Fibroblast of skin of back (primary cell): ENCODE measurements around the gene TMEFF2.
"Not testable (repeated sequence)": the region's sequence is repeated elsewhere in the genome, so short reads cannot be mapped to it uniquely, and the experiment has no call there.

Source experiments
- DNase-seq: peaks from one replicate; pipeline ENCODE4 v3.0.0-alpha.2; 2013

TMEFF2 gene

DNA sequence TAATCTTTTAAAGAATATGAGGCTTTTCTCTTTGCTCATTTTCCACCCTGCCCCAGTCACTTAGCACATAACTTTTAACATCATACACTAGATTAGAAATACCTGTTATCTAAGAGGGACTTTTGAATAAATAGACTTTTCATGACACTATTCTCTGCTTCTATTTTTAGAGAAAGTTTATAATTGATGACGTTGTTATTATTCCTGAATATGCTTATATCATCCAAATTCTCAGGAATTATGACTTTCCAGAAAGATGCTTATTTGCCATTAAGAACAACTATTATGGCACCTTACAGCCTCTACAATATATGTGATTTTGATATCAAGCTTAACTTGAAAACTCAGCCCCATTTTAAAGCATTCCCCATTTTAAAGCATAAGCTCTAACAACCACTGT lies 11.4 kb downstream of the TMEFF2 start:
- no peak for DNase-seq

DNA sequence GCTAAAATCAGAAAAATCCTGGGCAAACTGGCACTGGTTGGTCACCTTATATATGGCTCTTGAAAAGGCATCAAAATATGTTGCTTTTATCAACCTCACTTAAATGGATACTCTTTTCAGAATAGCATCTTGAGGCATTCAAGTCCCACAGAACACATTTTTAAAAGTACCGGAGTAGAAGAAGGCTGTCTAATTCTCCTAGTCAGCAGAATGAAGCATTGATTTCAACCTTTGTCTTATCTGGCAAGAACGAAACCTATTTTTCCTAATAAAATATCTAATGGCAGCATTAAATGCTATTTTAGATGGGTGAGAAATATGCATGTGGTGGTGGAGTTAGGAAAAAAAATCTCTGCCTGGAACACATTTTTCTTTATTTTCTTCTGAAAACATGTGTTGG lies 27.8 kb downstream of the TMEFF2 start:
- DNase-seq: no peak

DNA sequence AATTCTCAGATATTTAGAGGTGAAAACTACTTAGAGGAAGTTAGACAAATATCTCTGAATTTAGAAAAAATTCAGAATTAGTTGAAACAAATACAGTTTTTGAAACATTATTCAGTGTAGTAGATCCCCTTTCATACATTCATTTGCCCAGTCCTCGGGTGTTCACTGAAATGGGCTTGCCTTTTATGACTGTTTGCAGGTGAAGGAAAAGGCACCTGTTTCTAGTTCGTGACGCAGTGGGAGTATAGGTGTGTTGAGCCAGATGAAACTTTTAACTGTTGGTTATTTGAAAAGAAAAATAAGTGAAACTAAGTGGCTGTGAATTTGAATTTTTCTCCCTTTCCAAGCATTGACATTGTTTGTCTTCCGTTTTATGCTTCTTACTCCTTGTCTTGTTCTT lies 28.9 kb downstream of the TMEFF2 start:
- DNase-seq: no peak

- DNase-seq: peak; percentile 70
These were observed 32.2 kb downstream of the TMEFF2 start for GRCh38 chr2:192162392-192163042.

DNA sequence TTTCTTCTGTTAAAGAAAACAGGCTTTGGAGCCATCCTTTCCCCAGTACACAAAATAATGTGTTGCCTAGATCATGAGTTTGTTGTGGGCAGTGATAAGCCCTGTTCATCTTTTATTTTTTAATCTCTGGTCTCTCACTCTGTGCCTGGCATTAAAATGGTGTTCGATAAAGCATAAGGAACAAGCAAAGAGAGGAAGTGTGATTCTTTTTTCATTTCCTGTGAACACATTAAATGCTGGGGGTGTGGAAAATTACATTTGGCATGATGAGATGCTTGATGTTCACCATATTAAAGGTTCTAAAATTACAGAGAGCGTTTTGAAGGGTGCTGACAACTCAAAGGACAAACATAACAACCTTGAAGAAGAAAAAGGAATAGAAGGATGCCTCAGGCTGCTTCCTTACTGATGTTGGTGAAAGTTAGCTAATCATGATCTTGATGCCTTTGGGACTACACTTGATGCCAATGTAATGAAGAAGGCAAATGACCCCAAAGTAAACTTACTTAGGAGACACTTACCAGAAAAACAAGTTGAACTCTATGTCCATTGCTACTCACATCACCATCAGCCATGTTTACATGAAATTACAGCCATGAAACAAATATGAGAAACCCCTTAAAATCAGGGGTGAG lies 33.0 kb downstream of the TMEFF2 start:
- DNase-seq: no peak

DNA sequence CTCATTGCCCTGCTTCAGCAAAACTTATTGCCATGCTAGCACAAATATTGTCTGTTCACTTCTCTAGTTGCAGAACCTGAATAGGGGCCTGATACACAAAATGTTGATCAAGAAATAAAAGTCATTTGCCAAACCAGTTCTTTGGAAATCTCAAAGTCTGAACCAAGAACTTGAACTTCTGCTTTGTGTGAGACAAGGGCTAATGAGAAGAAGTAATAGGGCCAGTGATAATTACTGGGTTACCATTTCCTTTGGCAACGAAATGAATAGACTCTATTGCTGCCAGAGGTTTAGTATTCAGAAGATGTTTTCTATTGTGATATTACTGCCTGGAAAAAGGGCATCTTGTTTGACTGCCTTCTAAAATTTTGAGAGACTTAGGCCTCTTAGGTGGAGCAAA lies 35.0 kb downstream of the TMEFF2 start:
- no peak for DNase-seq

DNA sequence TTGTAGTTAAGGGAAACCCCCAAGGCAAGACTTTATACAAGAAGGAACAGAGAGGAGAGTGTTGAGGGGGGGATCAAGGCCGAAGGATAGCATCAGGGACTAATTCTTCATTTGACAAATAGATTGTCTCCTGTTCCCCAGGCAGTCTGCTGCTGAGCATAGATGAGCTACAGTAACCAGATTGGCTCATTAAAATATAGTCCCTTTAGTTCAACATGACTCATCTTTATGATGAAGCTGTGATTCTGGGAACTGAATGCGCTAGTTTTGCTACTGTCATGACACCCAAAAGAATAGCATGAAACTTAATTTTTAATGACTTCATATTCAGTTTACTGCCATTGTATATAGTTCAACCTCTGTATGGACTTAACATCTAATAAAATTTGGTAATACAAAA lies 35.5 kb downstream of the TMEFF2 start:
- DNase-seq: peak; percentile 14

DNA sequence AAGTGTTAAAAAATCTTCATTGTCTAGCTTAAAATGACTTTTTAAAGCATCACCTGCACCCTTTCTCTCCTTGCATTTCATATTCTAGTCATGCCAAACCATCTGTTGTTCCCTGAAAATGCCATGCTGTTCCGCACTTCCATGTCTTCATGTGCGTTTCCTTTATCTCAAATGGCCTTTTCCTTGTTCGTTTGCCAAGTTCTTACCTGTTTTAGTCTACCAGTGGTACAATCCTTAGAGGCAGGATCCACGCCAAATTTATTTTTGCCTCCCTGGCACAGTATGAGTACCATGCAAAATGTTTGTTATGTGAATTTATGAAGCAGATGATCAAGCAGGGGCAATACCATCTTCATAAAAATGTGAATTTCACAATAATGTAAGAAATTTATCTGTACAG lies 37.0 kb downstream of the TMEFF2 start:
- no peak for DNase-seq

GRCh38 chr2:192155511-192156118 lies 39.1 kb downstream of the TMEFF2 start:
- DNase-seq: peak; percentile 47

DNA sequence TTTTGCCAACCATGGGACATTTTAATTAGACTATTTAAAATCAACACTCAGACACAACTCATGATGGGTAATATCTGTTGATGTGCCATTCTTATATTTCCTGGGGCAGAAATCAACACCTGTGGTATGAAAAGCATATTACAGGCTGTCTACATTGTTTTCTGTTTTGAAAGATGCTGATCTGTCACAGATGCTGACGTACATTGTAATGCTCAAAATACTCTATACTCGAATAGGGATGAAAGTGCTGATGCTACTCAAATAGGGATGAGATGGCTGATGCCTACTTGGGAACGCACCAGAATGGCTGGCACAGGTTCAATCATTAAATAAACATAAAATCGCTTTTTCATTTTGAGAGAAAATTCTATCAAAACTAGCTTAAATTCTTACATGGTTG lies 41.2 kb downstream of the TMEFF2 start:
- no peak for DNase-seq

GRCh38 chr2:192151853-192152252 lies 42.9 kb downstream of the TMEFF2 start:
- DNase-seq: peak; percentile 86

- no peak for DNase-seq
These were observed 44.6 kb downstream of the TMEFF2 start for GRCh38 chr2:192150166-192150565.

DNA sequence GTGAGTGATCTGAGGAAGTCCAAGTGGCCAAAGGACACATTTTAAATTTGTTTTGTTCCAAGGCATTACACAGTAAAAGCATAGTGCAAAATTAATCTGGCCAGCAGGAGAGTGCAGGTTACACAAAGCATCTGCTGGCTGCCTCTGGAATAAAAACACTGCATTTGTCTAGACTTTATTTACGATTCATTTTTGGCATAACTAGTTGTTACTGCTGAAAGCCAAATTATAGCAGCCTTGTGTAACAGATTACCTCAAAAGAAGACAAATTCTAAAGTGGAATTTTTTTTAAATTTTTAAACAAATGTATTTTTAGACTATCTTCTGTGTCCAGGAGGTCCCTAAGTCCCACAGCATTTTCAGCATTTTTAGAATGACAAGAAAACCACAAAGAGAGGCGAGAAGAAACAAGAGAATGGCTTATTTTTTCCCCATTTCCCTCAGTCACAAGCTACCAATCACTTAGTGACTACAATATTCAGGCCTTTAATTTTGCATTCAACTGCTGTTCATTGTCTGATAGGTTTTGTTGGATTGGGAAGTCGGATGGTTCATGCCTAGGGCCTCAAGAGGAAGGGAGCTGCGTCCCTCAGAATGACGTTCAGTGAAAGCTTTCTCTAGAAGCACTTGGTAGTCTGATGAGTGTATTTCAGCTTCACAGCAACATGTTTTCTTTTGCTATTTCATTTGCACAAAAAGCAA lies 46.0 kb downstream of the TMEFF2 start:
- peak; percentile 86 for DNase-seq

DNA sequence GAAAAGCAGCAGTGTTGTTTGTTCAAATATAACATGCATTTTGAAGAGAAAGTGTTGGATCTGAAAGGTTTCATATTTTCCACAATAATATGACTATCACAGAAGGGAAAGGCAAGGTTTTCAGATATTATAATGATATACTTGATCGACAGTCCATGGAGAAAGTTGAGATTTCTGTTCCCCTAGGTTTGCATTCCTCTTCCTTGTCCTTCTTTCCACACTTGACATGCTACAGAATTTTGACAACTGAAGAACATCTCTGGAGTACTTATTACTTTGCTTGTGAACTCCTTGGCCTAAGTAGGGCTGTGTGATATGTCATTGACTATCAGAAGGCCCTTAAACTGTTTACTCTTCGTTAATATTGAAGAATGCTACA lies 46.5 kb downstream of the TMEFF2 start:
- no peak for DNase-seq

DNA sequence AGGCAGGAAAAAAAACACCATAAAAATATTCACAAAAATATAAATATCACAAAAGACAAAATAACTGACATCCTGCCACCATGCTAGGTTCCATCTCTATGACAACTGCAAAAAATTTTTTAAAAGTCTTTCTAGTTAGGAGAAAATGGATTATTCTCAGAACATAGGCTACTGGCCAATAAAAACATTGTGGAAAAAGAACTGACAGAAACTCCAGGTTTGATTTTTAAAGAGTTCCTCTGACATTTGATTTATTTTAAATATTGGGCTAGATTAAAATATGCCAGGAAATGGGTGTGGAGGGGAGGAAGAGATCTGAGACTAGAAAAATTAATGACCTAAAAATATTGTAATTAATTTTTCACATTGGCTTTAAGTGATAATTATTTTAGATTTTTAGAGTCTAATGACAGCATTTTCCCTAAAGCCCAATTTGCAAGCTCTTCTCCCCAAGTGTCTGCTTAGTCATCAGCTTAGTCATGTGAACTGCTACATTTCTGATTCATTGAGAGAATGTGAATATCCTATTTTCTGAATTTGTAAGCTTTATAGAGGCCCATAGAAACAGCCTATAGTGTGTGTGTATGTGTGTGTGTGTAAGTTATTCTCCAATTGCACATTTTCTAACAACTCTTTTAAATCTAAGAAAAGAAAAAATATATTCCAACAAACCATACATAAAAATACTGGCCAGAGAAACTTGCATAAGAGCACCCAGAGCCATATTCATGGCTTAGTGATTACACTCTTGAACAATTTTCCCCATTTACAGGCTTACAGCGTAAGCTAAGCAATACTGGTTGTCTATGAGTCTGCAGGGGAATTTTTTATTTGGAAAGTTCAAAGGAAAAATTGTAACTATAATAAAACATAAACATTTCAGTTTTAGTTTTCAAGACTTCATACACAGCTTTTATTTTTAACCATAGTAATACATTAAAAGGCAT lies 48.4 kb downstream of the TMEFF2 start:
- peak; percentile 87 for DNase-seq

- no peak for DNase-seq
These were observed 49.2 kb downstream of the TMEFF2 start for GRCh38 chr2:192145496-192145895.

- no peak for DNase-seq
These were observed 54.4 kb downstream of the TMEFF2 start for GRCh38 chr2:192140236-192140839.

- no peak for DNase-seq
These were observed 54.9 kb downstream of the TMEFF2 start for GRCh38 chr2:192139813-192140212.

- no peak for DNase-seq
These were observed 57.3 kb downstream of the TMEFF2 start for GRCh38 chr2:192137451-192137850.

DNA sequence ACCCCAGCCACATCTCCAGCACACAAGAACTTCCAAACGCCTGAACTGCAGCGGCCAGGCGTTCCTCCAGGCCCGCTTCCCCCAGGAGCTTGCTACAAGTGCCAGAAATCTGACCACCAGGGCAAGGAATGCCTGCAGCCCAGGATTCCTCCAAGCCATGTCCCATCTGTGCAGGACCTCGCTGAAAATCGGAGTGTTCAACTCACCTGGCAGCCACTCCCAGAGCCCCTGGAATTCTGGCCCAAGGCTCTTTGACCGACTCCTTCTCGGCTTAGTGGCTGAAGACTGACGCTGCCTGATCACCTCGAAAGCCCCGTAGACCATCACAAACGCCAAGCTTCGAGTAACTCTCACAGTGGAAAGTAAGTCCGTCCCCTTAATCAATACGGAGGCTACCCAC lies 62.1 kb downstream of the TMEFF2 start:
- not testable (repeated sequence) for DNase-seq

DNA sequence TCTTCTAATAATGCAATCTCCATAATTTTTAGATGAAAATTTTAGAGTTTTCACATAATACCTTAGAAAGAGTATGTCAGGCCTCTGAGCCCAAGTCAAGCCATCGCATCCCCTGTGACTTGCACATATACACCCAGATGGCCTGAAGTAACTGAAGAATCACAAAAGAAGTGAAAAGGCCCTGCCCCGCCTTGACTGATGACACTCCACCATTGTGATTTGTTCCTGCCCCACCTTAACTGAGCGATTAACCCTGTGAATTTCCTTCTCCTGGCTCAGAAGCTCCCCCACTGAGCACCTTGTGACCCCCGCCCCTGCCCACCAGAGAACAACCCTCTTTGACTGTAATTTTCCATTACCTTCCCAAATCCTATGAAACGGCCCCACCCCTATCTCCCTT lies 64.4 kb downstream of the TMEFF2 start:
- not testable (repeated sequence) for DNase-seq

DNA sequence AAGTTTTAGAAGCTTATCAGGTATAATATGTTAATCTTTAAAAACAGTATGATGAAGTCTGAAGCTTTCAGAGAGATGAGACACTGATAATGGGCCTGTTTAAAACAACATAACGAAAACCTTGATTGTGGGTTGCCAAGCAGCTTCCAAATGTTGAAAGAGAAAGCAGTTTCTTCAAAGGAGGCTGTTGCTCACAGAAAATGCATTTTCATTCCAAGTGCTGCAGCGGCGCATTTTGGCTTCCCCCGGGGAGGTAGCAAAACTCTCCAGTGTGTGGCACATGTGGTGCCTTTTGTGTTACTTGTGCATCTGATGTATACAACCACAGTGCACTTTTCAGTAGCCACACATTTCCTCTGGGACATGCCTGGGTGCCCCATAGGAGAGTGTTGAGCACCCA lies 66.1 kb downstream of the TMEFF2 start:
- no peak for DNase-seq
